Mucosa of rectum (tissue), 2 donors: Measurements from ENCODE around the gene UGT1A10.
A peak's percentile ranks its signal among the peaks of the same experiment; 100 is the strongest.

Experiments used
- H3K27ac ChIP-seq, 2 donors: one replicate each; pipeline ENCODE4 v1.7.0; 2013; ENCODE audit warnings: inconsistent platforms in 2 of 2, low read depth in 2 of 2, low read length in 2 of 2
- H3K27me3 ChIP-seq, 2 donors: one replicate each; pipeline ENCODE4 v1.7.0; 2013; ENCODE audit warnings: low read length in 2 of 2; ENCODE audit not compliant: control insufficient read depth in 2 of 2, insufficient read depth in 2 of 2
- H3K36me3 ChIP-seq, 2 donors: one replicate each; pipeline ENCODE4 v1.7.0; 2013; ENCODE audit warnings: low read length in 2 of 2; ENCODE audit not compliant: control insufficient read depth in 2 of 2, insufficient read depth in 2 of 2
- H3K4me1 ChIP-seq, 2 donors: one replicate each; pipeline ENCODE4 v1.7.0; 2013; ENCODE audit warnings: low read length in 2 of 2, mild to moderate bottlenecking in 1 of 2; ENCODE audit not compliant: control insufficient read depth in 2 of 2, insufficient read depth in 2 of 2
- H3K4me3 ChIP-seq, 2 donors: one replicate each; pipeline ENCODE4 v1.7.0; 2013; ENCODE audit warnings: low read length in 2 of 2
- H3K9ac ChIP-seq, 2 donors: one replicate each; pipeline ENCODE4 v1.7.0; 2013; ENCODE audit warnings: low read length in 2 of 2, low read depth in 1 of 2, mild to moderate bottlenecking in 1 of 2
- H3K9me3 ChIP-seq, 2 donors: one replicate each; pipeline ENCODE4 v1.7.0; 2013; ENCODE audit warnings: low read length in 2 of 2; ENCODE audit not compliant: control insufficient read depth in 2 of 2
- donor health status: healthy.
- donor health status: Normal muscosa, but diverticular disease.

Gene UGT1A10

DNA sequence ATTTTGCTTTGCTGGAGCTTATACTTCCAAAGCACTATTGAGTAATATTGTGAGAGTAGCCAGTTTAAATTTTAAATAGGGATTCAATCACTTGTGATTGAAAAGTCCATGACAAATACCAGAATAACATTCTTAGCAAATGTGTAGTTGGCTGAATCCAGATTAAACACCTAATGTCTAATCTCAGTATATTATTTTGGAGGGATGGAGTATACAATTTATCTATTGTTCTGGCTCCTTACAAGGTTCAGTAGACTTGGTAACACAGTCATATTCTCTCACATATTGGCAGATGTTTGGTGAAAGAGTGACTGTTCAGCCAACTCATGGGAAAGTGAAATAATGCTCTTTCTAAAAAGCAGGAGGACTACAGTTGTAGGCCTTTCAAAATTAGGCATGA, 37.6 kb downstream of the UGT1A10 start:
- H3K4me3 ChIP-seq = no peak overlapping the region
- no peak overlapping the region for H3K27ac ChIP-seq
- H3K27me3 ChIP-seq = no peaks in the 10 kb centered on the region
- H3K9ac ChIP-seq = no peak overlapping the region
- H3K36me3 ChIP-seq = no peaks in the 10 kb centered on the region
- no peaks in the 10 kb centered on the region for H3K9me3 ChIP-seq
- H3K4me1 ChIP-seq = no peaks in the 10 kb centered on the region

GRCh38 chr2:233674314-233674713, 38.1 kb downstream of the UGT1A10 start:
- H3K27ac ChIP-seq = no peak overlapping the region
- no peaks in the 10 kb centered on the region for H3K27me3 ChIP-seq
- peaks cover 0 to 3% of the 10 kb centered on the region in 2 donors for H3K4me1 ChIP-seq
- no peak overlapping the region for H3K9ac ChIP-seq
- no peaks in the 10 kb centered on the region for H3K9me3 ChIP-seq
- no peaks in the 10 kb centered on the region for H3K36me3 ChIP-seq
- no peak overlapping the region for H3K4me3 ChIP-seq

DNA sequence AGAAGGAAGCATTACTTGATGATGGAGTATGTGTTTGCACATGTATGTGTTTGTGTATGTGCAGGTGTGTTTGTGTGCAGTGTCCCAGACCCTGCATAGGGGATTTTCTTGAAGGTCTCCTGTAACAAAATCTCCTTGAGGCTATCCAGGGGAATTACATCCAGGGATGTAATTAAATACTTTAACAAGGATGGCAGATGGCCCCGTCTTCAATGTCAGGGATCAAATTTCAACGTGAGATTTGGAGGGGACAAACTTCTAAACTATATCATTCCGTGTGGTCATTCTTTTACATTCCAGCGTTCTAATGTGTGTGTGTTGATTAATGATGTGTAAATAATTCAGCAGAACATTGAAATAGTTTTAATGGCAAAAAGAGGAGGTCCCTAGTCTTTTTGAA, 38.7 kb downstream of the UGT1A10 start:
- Histone ChIP-seq H3K27me3 (no peaks in the 10 kb centered on the region), H3K36me3 (no peaks in the 10 kb centered on the region), H3K9me3 (no peaks in the 10 kb centered on the region), H3K4me3 (no peak overlapping the region), H3K27ac (no peak overlapping the region), H3K4me1 (peaks cover 0 to 3% of the 10 kb centered on the region in 2 donors), H3K9ac (no peak overlapping the region)

DNA sequence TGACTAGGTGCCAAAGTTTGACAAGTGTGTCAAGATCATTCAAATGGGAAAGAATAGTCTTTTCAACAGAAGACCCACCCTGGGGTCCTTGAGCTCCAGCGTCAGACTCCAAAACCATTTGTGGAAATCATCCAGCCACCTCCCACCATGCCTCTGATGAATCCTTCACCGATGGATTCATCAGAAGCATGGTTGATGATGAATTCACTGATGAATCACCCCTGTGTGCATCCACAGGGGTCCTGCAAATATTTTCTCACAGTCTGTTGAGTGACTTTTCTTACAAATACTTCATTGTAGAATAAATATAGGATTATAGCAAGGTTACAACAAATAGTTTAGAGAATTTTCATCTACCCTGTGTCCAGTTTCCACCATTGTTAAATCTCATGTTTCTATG, 39.8 kb downstream of the UGT1A10 start:
- no peak overlapping the region for H3K27ac ChIP-seq
- H3K4me1 ChIP-seq = peaks cover 0 to 3% of the 10 kb centered on the region in 2 donors

GRCh38 chr2:233679196-233679595, 42.9 kb downstream of the UGT1A10 start:
- Histone ChIP-seq H3K36me3 (peaks cover 0 to 2% of the 10 kb centered on the region in 2 donors), H3K4me3 (no peak overlapping the region), H3K4me1 (peaks cover 3% of the 10 kb centered on the region in 2 donors), H3K9me3 (no peaks in the 10 kb centered on the region), H3K27ac (no peak overlapping the region), H3K27me3 (no peaks in the 10 kb centered on the region), H3K9ac (no peak overlapping the region)

More for the DNA sequence above, 39.8 kb downstream of the UGT1A10 start:
- no peaks in the 10 kb centered on the region for H3K9me3 ChIP-seq
- H3K36me3 ChIP-seq = no peaks in the 10 kb centered on the region
- no peak overlapping the region for H3K4me3 ChIP-seq
- no peak overlapping the region for H3K9ac ChIP-seq
- H3K27me3 ChIP-seq = no peaks in the 10 kb centered on the region

GRCh38 chr2:233680361-233681045, 44.3 kb downstream of the UGT1A10 start:
- no peak overlapping the region for H3K4me3 ChIP-seq
- no peaks in the 10 kb centered on the region for H3K9me3 ChIP-seq
- no peaks in the 10 kb centered on the region for H3K27me3 ChIP-seq
- no peak overlapping the region for H3K27ac ChIP-seq
- no peak overlapping the region for H3K9ac ChIP-seq
- H3K4me1 ChIP-seq = peaks cover 4 to 9% of the 10 kb centered on the region in 2 donors
- H3K36me3 ChIP-seq = peaks cover 0 to 2% of the 10 kb centered on the region in 2 donors

DNA sequence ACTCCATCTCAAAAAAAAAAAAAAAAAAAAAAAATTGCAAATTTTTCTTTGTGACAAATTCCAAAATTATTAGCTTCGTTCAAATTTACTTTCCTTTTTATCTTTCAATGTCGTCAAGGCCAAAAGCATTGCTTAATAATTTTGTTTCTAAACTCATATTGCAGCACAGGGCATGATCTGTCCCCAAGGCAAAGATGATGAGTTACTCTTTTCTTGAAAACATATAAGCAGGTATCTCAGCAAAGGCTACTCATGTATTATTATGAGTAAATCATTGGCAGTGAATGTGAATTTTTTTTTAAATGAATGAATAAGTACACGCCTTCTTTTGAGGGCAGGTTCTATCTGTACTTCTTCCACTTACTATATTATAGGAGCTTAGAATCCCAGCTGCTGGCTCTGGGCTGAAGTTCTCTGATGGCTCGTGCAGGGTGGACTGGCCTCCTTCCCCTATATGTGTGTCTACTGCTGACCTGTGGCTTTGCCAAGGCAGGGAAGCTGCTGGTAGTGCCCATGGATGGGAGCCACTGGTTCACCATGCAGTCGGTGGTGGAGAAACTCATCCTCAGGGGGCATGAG, 45.4 kb downstream of the UGT1A10 start, which contains the start of gene UGT1A7:
TSS of gene UGT1A7 (plus strand) at position 381 of the 579 bp plus-strand sequence. CDS start at position 418, 37 bp downstream.
- Histone ChIP-seq H3K9me3 (no peaks in the 10 kb centered on the region), H3K4me3 (no peak within 1 kb of the TSS), H3K27ac (no peak within 1 kb of the TSS)

DNA sequence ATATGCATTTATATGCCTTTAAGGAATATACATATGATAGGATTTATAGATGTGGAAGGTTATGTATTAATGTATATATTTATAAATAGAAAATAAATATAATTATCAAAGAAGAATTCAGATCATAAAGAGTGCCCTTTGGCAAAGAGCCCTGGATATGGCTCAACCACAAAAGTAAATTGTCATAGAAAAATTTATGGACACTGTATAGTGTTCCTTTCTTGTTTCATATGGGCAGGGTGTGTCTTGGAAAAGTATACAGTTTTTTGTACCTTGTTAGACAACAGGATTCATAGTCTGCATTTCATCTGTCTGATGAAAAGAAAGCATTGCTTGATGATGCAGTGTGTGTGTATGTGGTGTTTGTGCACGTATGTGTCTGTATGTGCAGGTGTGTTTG, 48.4 kb downstream of the UGT1A10 start:
- Histone ChIP-seq H3K4me3 (no peak overlapping the region), H3K9ac (no peak overlapping the region), H3K27me3 (no peaks in the 10 kb centered on the region), H3K36me3 (peaks cover 0 to 2% of the 10 kb centered on the region in 2 donors), H3K4me1 (peaks cover 8 to 12% of the 10 kb centered on the region in 2 donors), H3K9me3 (no peaks in the 10 kb centered on the region), H3K27ac (peak overlapping the region in 1 of 2 donors; percentile 38)

More for the DNA sequence above, 45.4 kb downstream of the UGT1A10 start, which contains the start of gene UGT1A7:
- Histone ChIP-seq H3K36me3 (peaks cover 0 to 2% of the 10 kb centered on the region in 2 donors), H3K9ac (no peak within 1 kb of the TSS), H3K4me1 (peaks cover 4 to 10% of the 10 kb centered on the region in 2 donors), H3K27me3 (no peaks in the 10 kb centered on the region)

DNA sequence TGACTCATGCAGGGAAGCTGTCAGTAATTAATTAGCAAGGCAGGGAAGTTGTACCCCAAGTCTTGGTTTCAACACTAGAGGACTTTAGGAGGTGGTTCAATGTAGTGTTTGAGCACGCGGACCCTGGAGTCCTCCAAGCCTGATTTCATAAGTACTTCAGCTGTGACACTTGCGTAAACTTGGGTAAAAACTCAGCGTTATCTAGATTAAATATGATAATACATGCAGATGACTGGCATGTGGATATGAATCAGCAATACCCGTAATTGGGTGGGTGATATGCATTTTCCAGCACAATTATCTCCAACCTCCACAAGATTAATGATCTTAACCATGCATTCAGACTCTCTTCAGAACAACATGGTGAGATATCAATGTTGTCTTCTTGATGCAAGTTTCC, 50.7 kb downstream of the UGT1A10 start:
- no peak overlapping the region for H3K9ac ChIP-seq
- H3K36me3 ChIP-seq = peaks cover 0 to under 1% of the 10 kb centered on the region in 2 donors
- no peak overlapping the region for H3K27ac ChIP-seq
- peaks cover 21 to 24% of the 10 kb centered on the region in 2 donors for H3K4me1 ChIP-seq
- no peaks in the 10 kb centered on the region for H3K9me3 ChIP-seq
- H3K27me3 ChIP-seq = no peaks in the 10 kb centered on the region
- no peak overlapping the region for H3K4me3 ChIP-seq

DNA sequence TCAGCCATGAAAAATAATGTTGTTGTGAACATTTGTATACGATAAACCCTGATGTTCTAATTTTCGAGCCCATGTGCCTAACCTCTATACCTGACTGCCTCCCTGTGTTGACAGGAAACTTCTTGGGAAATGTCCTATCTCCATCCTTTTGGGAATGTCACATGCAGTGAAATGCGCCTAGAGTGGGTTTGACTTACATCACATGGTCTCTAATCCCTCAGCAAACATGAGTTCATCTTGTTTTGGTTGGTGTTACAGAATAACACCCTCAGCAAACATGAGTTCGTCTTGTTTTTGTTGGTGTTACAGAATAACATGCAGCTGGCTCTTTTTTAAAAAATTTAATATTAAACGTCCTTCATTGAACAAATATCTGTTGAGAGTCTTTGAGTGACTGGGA, 52.1 kb downstream of the UGT1A10 start:
- Histone ChIP-seq H3K36me3 (no peaks in the 10 kb centered on the region), H3K9ac (no peak overlapping the region), H3K9me3 (no peaks in the 10 kb centered on the region), H3K4me1 (peaks cover 31 to 32% of the 10 kb centered on the region in 2 donors), H3K27ac (no peak overlapping the region), H3K27me3 (no peaks in the 10 kb centered on the region), H3K4me3 (no peak overlapping the region)
